K562 (cell line): ENCODE results near the gene TMC4. TPM values are rescaled to one million over a fixed set of nuclear protein-coding genes. Genes with fewer than 3 reads are reported as not detected.

Source experiments
- ATAC-seq: fragments of 200-7000 bp; cut with Tn5 transposase; 3 replicates; pipeline ENCODE4 v1.9.1; 2020; ENCODE audit warnings: moderate library complexity
- BruUV-seq: library from RNA; stranded (reverse); fragments of 400-500 nt; replicated peaks from 2 replicates; lab custom pipeline; 2021; lab: Mats Ljungman, UMichigan
- CTCF ChIA-PET: fragments of 300-600 bp; formaldehyde crosslinking; extraction: SDS; loops from one replicate; lab custom pipeline; 2021; ENCODE audit warnings: low intra/inter-chr PET ratio; lab: Yijun Ruan, JAX
- POLR2A ChIA-PET: fragments of 300-600, 350-650 bp; sonication (Branson Sonifier 250); formaldehyde crosslinking; extraction: SDS; loops from one replicate; lab custom pipeline; 2021; ENCODE audit warnings: antibody characterized with exemption, inconsistent platforms; lab: Yijun Ruan, JAX
- DNase-seq, 4 experiments: peaks; one replicate each; pipeline versions ENCODE4 v3.0.0 to v3.0.0-alpha.2; 2011 to 2018; ENCODE audit warnings: low spot score in 3 of 4, mixed read lengths in 3 of 4; ENCODE audit errors: extremely low read depth in 1 of 4
- FAIRE-seq: peaks from 2 replicates; lab custom pipeline; 2011; peaks lifted over from hg19 to GRCh38; lab: Jason Lieb, UNC
- H2AFZ ChIP-seq: 2 replicates; pipeline ENCODE4 v1.6.0; 2011; ENCODE audit warnings: low read depth, low read length, control low read depth, inconsistent platforms
- H3K27ac ChIP-seq: fragments of 200-600 bp; 3 replicates; pipeline ENCODE4 v1.8.0; 2011; ENCODE audit warnings: low read depth, mild to moderate bottlenecking, control low read depth, inconsistent platforms, low read length, moderate library complexity, mixed read lengths; ENCODE audit errors: extremely low read depth
- H3K27me3 ChIP-seq, 2 experiments: fragments of 300-600 bp in 1 of 2; 2 replicates in 1 of 2; 3 replicates in 1 of 2; pipeline versions ENCODE4 v1.6.0 to v1.8.0; 2011; ENCODE audit warnings: inconsistent platforms in 2 of 2, low read length in 2 of 2, mild to moderate bottlenecking in 1 of 2, mixed read lengths in 1 of 2, moderate library complexity in 1 of 2; ENCODE audit not compliant: control insufficient read depth in 2 of 2, insufficient read depth in 2 of 2
- H3K36me3 ChIP-seq: fragments of 300-600 bp; 3 replicates; pipeline ENCODE4 v1.8.0; 2011; ENCODE audit warnings: mild to moderate bottlenecking, low read length, inconsistent platforms; ENCODE audit not compliant: control insufficient read depth, insufficient read depth
- H3K4me1 ChIP-seq, 2 experiments: fragments of 200-600 bp in 1 of 2; replicated peaks in 1 of 2; 2 replicates in 1 of 2; 3 replicates in 1 of 2; pipeline versions ENCODE4 v1.5.1 to v1.8.0; 2011; ENCODE audit warnings: inconsistent platforms in 2 of 2, low read length in 2 of 2, mild to moderate bottlenecking in 1 of 2, mixed read lengths in 1 of 2, moderate library complexity in 1 of 2; ENCODE audit not compliant: control insufficient read depth in 2 of 2, insufficient read depth in 2 of 2
- H3K4me2 ChIP-seq: 2 replicates; pipeline ENCODE4 v1.6.1; 2011; ENCODE audit warnings: low read length, control low read depth, inconsistent platforms, mixed read lengths; ENCODE audit not compliant: insufficient read depth
- H3K4me3 ChIP-seq: fragments of 200-600 bp; sonication (generic), shearing (Covaris generic); 2 replicates; pipeline ENCODE4 v1.5.1; 2016; ENCODE audit warnings: control low read depth, inconsistent platforms
- H3K79me2 ChIP-seq: fragments of 200-600 bp; 3 replicates; pipeline ENCODE4 v1.8.0; 2011; ENCODE audit warnings: low read length, inconsistent platforms; ENCODE audit not compliant: control insufficient read depth, insufficient read depth
- H3K9ac ChIP-seq, 2 experiments: 2 replicates each; pipeline versions ENCODE4 v1.6.0 to v1.6.1; 2011; ENCODE audit warnings: low read depth in 2 of 2, low read length in 2 of 2, control low read depth in 1 of 2, inconsistent platforms in 1 of 2, mild to moderate bottlenecking in 1 of 2, mixed read lengths in 1 of 2; ENCODE audit not compliant: insufficient read depth in 1 of 2
- H3K9me1 ChIP-seq: one replicate; pipeline ENCODE4 v1.6.0; 2011; ENCODE audit warnings: inconsistent platforms, mild to moderate bottlenecking, low read length, moderate library complexity; ENCODE audit not compliant: control insufficient read depth, insufficient read depth
- H3K9me3 ChIP-seq: replicated peaks from 2 replicates; pipeline ENCODE4 v1.5.1; 2011; ENCODE audit warnings: low read depth, low read length, inconsistent platforms; ENCODE audit not compliant: control insufficient read depth, insufficient read depth
- H4K20me1 ChIP-seq: replicated peaks from 2 replicates; pipeline ENCODE4 v1.6.1; 2011; ENCODE audit warnings: low read length, inconsistent platforms, mixed read lengths; ENCODE audit not compliant: control insufficient read depth, insufficient read depth
- POLR2G ChIP-seq: fragments of 200-400 bp; formaldehyde crosslinking; IDR thresholded peaks from 2 replicates; pipeline ENCODE4 v1.6.1; 2017; ENCODE audit warnings: low read depth, mild to moderate bottlenecking, antibody characterized with exemption, low read length, moderate library complexity
- SIN3A ChIP-seq, 2 experiments: fragments of 150-350 bp in 1 of 2; IDR thresholded peaks; 2 replicates each; pipeline ENCODE4 v1.6.1; 2011 to 2016; ENCODE audit warnings: borderline replicate concordance in 2 of 2, low read depth in 2 of 2, low read length in 2 of 2, mild to moderate bottlenecking in 2 of 2, moderate library complexity in 2 of 2; ENCODE audit not compliant: control insufficient read depth in 1 of 2
- TFAM ChIP-seq: fragments of 250-450 bp; sonication (Bioruptor Pico); conservative IDR thresholded peaks from 2 replicates; pipeline ENCODE4 v1.5.0; 2021; ENCODE audit warnings: mild to moderate bottlenecking, moderate library complexity
- WGBS: fragments of 100-300 bp; shearing (Covaris generic); methylation state at CpG from one replicate; pipeline ENCODE4 v1.1.6; 2016; ENCODE audit warnings: low coverage, mixed read lengths; ENCODE audit not compliant: insufficient coverage; ENCODE audit errors: missing lambda C conversion rate; 5-methylcytosine and 5-hydroxymethylcytosine counted together
- in situ Hi-C: fragments of 300-500 bp; cut with MboI; formaldehyde crosslinking; loops from 4 replicates; pipeline ENCODE4 v1.15.0; 2018; ENCODE audit warnings: inconsistent platforms, mixed read lengths
- intact Hi-C: fragments of 100-400 bp; cut with micrococcal nuclease; formaldehyde crosslinking; loops from 2 replicates; pipeline ENCODE4 v1.14.2; 2022
- polyA plus RNA-seq, 8 experiments: library from polyadenylated mRNA; depleted of rRNA in 4 of 8; stranded (reverse) in 5 of 8; unstranded in 3 of 8; fragments of >200 nt; fragmentation: Nextera tagmentation in 2 of 8; fragmentation: Illumina TruSeq in 1 of 8; extraction: Ambion mirVana in 2 of 8; extraction: Trizol in 1 of 8; gene quantifications; 2 replicates each; pipeline versions ENCODE4 v1.2.1 to v1.2.3, GENCODE V29; 2011 to 2014; ENCODE audit warnings: inconsistent platforms in 1 of 8, missing spikeins in 1 of 8
- total RNA-seq, 7 experiments: library from RNA; depleted of rRNA in 6 of 7; stranded (reverse); fragments of >200 nt in 6 of 7; fragmentation: Illumina TruSeq in 2 of 7; extraction: Trizol in 2 of 7; gene quantifications; 2 replicates each; pipeline versions ENCODE4 v1.2.1 to v1.2.3, GENCODE V29; 2011 to 2021; ENCODE audit warnings: low replicate concordance in 1 of 7

The TMC4 gene
- total and polyA plus RNA-seq, 9 of the 15 experiments (the other 6 are each of a cell fraction or from before 2014, with no cell fraction given) = 0.12 to 0.79 (median 0.36) TPM; not detected in 2

GRCh38 chr19:54165222-54165621 is 7.7 kb downstream of the TMC4 start:
- ChIA-PET CTCF (interaction anchor here (1.6 kb wide), 1 partner anchor 66 kb away, joined by 7 read pairs; no protein-coding TSS in a partner anchor), POLR2A (interaction anchor here (0.7 to 1.1 kb wide), 4 partner anchors 11 to 36 kb away, joined by 3 to 5 read pairs (median 4); partner anchors contain the start of gene MBOAT7)
- FAIRE-seq (no peak), DNase-seq (no peak), ATAC-seq (no peak)
- in situ Hi-C loops = no loop called here
- BruUV-seq = no TSS peak
- no peaks in the 10 kb centered on the region for H3K27me3 ChIP-seq
- peaks cover 7% of the 10 kb centered on the region; the same call in 2 of the 3 replicates for H3K79me2 ChIP-seq
- H3K4me1 ChIP-seq = peaks cover 14 to 58% of the 10 kb centered on the region in 2 experiments
- no peaks in the 10 kb centered on the region for H3K9me3 ChIP-seq
- no peaks in the 10 kb centered on the region for H3K36me3 ChIP-seq
- H3K4me2 ChIP-seq = no peak overlapping the region
- H3K27ac ChIP-seq = no peak overlapping the region
- no peaks in the 10 kb centered on the region for H3K9me1 ChIP-seq
- H3K4me3 ChIP-seq = no peak overlapping the region
- 0 out of 2 replicates have a peak, but pooled peaks cover 10% of the 10 kb centered on the region for H4K20me1 ChIP-seq
- WGBS = 70% methylated on average over 25 of the region's 25 CpGs
- intact Hi-C loops = no loop called here
- no peak overlapping the region for H2AFZ ChIP-seq
- no peak overlapping the region for H3K9ac ChIP-seq
- TF ChIP-seq POLR2G (peak; percentile 27; the same call in 1 of the 2 replicates), SIN3A (IDR thresholded peaks at IDR 0.05; ENCODE audit: borderline replicate concordance in 2 of 2, control insufficient read depth in 1 of 2, low read depth in 2 of 2, low read length in 2 of 2) (0 out of 4 replicates have a peak, but pooled peaks of 1 of the 2 experiments have one; percentile 22), TFAM (CRISPR knock-in tag) (no peak)
